ENCODE measurements around the gene RNF215.
A peak's percentile ranks its signal among the peaks of the same experiment; 100 is the strongest.
"Not testable (repeated sequence)": the region's sequence is repeated elsewhere in the genome, so short reads cannot be mapped to it uniquely, and the experiment has no call there.

RNF215 gene

DNA sequence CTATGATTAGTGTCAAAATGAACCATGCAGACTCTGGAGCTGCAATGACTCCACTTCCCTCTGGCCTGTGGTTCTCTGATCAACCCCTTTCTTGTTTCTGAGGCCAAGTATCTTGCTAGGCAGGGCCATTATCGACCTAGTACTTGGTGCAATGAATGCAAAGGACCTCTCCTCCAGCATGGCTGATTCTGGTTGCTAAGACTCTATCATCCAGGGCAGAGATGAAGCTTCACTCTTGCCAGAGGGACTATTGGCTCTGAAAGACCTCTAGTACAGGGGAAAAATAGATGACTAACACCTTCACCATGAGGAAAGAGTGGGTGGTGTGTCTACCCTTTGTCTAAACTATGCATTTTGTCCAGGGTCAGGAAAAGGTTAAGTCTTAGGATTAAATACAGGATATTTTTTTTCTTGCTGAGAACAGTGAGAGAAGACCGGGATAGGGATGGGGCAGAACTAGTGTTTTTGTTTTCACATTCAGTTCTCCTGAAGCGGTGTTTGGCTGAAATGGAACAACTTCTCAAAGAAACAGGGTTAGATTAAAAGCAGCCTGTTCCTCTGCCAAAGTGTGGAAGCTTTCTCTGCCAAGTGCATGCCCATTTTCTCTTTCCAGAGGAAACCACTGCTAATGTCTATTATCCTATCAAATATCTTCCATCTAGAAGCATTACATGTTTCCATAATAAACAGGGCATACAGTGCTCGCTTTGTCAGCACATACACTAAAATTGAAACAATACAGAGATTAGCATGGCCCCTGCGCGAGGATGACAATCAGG, 33.3 kb upstream of the RNF215 start:
- no peak for DNase-seq

DNA sequence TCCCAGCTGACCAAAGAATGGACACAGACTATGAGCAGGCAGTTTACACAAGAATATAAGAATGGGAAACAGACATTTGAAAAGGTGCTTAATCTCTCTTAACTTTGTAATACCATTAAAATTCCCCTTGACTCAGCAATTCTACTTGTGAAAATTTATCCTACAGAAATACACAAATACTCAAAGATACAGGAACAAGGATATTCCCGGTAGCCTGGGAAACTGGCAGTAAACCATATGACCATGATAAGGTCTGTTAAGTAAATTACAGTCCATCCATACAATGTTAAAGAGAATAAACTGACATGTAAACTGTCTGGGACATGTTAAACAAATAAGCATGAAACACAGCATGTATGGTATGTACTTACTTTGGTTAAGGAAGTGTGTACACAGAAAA, 29.6 kb upstream of the RNF215 start:
- DNase-seq: no peak

DNA sequence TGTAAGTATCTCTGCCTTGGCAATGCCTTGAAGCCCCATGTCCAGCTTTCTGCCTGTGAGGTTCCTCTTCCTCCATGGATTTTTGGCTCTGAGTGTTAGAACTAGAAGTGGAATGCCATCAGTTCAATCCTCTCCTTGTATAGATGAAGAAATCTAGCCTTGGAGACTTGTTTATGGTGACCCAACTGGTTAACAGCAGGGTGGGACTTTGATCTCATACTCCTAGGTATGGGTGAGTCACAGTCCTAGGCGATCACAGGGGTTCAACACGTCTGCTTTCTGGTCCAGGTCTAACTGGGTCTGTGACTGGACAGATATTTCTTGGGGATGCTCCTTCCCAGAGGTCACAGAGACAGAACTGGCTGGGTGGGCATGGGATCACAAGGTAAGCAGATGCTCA, 29.2 kb upstream of the RNF215 start:
- no peak for DNase-seq

DNA sequence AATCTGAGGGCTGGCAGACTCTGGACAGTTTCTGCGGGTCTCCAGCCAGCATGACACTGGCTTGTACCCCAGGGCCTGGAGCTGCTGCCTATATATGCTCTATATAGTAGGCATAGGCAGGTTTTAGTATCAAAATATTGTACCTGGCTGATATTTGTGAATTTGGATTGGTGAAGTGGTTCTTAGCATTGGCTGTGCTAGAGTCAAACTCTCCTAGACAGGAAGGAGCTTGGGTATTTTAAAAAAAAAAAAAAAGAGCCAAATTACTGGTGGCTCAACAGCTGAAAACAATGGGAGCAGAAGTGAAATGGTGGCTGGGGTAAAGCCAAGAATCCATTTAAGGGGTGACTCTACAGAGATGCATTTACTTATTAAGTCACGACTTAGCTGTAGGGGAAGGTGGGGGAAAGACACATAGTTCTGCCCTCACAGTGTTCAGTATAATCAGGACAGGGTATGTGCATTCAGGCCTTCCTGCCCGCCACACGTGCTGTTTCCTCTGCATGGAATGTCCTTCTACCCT, 27.4 kb upstream of the RNF215 start:
- no peak for DNase-seq

DNA sequence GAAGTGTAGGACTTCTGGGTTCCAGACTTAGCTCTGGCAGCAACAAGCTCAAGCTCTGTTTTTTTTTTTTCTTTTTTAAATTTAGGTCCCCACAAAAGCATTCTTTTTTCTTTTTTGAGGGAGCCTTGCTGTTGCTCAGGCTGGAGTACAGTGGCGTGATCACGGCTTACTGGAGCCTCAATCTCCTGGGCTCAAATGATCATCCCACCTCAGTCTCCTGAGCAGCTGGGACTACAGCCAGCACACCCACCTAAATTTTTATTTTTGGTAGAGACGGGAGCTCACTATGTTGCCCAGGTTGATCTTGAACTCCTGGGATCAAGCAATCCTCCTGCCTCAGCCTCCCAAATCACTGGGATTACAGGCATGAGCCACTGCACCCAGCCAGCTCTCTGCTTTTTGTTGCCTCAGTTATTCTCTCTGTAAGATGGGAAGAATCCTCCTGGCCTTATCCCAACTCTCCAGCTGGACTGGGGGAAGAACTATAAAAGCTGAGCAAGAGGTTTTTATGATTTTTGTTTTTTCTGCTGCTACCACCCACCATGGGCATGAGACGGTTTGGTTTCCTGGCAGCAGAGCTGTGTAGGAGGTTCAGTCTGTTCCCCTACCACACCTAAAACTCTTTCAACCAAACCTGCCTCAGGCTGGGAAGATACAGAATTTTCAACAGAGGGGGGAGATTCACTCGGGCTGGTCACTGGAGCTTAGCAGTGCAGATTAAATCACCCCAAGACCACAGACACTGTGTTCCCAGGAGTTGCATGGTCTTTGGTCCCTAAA, 26.7 kb upstream of the RNF215 start:
- DNase-seq: no peak

DNA sequence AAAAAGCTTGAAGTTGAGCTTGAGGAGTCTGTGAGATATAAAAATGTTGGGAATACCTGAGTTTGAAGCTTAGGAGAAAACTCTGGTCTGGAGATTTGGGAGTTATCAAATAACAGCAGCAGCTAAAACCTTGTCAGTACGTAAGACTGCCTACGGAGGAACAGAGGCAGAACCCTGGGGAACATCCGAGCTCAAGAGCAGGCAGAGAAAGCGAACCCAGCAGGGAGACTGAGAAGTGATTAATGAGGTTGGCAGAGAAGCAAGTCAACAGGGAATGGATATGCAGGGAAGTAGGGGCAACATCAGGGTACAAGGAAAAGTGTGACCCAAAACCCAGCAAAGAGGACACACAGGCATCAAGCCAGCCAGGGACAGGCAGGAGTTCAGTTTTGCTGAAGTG, 25.8 kb upstream of the RNF215 start:
- DNase-seq: no peak

DNA sequence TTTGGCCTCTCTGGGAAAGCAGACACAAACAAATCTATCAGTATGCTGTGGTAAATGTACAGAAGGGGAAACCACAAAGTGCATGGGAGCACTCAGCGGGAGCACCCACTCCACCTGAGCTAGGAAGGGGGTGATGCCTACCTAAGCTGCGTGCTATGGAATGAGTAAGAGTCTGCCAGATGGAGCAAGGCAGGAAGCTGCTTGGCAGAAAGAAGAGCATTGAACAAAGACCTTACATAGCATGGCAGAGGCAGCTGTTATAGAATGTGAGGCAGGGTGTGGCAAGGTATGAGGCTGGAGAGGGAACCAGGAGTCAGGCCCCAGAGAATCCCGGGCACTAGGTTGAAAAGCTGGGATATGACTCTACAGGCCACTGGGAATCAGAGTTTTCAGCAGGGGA, 24.6 kb upstream of the RNF215 start:
- no peak for DNase-seq

DNA sequence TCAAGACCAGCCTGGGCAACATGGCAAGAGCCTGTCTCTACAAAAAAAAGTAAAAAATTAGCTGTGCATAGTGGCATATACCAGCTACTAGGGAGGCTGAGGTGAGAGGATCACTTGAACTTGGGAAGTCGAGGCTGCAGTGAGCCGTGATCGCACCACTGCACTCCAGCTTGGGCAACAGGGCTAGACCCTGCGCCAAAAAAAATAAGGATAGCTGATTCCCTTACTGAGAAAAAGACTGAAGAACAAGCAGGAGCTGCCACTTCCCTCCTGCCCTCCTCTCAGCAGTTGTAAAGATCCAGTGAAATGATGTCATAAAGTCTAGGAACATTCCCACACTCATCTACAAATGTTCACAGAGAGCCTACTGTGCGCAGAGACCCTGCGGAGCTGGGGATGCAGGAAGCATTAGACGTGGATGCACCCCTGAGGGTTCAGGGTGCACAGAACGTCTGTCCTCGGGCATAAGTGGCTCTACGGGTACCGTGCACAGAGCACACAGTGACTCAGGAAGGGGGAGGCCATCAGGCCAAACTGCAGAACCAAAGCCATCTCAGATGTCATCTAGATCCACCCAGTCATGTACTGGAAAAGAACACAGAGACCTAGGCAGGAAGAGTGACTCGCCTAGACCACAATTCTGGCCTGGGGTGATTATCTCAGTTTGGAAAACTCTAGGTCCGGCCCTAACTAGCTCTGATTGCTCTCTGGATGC, 21.3 kb upstream of the RNF215 start:
- no peak for DNase-seq

DNA sequence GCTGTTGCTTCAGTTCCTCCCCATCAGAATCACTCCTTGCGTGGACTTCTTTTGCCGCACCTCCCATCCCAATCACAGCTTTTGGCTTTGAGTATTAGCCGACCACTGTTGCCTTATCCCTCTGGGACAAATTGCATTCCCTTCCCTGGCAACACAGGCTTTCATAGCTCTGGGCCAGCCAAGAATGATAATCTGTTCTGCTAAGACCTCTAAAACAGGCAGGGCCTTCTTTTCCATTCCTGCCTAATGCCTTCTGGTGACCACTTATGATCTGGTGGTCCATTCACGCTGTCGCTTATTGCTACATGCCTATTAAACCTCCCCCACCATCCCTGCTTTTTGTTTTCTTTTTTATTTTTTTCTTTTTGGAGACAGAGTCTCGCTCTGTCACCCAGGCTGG, 19.2 kb upstream of the RNF215 start:
- DNase-seq: no peak

DNA sequence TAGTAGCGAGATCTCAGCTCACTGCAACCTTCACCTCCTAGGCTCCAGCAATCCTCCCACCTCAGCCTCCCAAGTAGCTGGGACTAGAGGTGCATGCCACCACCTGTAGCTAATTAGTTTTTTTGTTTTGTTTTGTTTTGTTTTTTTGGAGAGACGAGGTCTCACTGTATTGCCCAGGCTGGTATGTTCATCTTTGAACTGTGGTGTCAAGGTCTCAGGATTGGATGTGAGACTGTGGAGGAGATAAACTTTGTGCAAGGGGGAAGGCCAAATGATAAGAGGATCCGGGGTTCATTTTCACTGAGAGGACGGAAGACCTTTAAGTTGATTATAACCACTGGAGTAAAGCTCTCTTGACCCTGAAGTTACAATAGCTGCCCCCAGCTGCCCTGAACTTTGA, 18.5 kb upstream of the RNF215 start:
- no peak for DNase-seq

DNA sequence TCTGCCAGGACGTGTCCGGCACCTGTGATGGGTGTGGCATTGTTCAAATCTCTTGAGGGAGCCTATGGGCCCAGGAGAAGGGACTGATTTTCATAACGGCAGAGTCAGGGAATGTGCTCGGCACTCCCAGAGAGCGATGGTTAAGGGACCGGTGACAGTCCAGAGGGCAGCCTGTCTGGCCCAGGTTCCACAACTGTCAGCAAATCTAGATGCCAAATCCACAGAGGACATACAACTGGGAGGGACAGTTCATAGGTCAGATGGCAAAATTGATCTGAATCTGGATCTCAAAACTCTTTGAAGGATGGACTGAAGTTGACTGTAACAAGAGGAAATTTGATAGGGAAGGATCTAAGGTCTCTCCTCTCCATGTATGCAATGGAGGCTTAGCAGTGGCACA, 17.1 kb upstream of the RNF215 start:
- DNase-seq: no peak

DNA sequence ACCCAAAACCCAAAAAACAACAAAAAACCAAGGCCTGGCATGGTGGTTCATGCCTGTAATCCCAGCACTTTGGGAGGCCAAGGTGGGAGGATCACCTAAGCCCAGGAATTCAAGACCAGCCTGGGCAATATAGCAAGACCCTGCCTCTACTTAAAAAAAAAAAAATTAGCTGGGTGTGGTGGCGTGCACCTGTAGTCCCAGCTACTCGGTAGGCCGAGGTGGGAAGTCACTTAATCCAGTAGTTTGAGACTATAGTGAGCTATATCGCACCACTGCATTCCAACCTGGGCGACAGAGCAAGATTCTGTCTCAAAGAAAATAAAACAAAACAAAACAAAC, 15.5 kb upstream of the RNF215 start:
- DNase-seq: not testable (repeated sequence)

DNA sequence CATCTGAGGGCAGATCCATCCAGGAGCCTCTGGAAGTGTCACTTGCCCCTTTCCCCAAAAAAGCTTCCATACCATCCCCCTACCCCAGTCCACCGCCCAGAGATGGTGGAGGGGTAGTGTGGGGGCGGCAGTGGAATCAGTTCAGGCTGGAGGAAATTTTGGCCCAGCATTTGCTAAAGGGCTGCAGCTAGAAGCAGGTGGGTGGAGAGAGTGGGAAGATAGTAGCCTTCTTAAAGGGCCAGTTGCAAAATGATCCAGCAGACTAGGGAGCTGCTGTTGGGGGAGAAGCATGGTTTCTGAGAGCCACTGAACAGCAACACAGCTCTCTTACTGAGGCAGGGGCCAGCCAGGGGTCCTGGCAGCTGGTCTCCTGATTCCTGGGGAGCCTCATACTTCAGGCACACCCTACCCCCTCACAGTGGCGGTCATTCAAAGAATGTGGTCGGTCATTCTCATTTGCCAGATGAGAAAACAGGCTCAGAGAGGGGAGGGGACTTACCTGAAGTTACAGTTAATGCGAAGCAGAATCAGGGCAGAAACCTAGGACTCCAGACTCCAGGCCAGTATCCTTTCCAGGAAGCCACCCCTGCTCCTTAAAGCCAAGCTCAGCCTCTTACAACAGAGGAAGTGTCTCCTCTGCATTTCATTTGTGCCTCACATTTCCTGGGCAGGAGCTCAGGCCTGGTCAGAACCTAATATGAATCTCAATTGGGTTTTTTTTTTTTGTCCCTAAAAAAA, 15.0 kb upstream of the RNF215 start:
- DNase-seq: no peak

DNA sequence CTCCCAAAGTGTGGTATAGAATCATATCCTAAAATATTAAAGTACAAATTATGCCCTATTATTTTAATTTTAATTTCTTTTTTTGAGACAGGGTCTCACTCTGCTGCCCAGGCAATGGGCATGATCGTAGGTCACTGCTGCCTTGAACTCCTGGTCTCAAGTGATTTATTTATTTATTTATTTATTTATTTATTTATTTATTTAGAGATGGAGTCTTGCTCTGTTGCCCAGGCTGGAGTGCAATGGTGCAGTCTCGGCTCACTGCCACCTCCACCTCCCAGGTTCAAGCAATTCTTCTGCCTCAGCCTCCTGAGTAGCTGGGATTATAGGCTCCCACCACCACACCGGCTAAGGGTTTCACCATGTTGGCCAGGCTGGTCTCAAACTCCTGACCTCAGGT, 13.8 kb upstream of the RNF215 start:
- DNase-seq: not testable (repeated sequence)

DNA sequence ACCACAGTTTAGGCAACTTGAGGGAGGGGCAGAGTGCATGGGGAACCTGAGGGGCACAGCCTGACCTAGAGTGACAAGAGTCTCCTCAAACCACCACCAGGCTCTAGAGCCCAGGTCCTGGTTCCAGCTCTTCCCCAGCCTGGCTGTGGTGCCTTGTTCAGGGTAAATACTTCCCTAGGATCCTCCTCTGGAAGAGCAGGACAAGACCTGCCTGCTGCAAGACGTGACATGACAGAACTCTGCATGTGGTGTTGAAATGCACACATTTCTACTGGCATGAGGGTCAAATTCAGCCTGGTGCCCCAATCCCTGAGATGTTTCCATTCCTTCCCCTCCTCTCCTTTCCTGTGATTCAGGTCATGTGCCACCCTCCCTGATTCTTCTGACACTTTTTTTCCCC, 12.9 kb upstream of the RNF215 start:
- DNase-seq: no peak

DNA sequence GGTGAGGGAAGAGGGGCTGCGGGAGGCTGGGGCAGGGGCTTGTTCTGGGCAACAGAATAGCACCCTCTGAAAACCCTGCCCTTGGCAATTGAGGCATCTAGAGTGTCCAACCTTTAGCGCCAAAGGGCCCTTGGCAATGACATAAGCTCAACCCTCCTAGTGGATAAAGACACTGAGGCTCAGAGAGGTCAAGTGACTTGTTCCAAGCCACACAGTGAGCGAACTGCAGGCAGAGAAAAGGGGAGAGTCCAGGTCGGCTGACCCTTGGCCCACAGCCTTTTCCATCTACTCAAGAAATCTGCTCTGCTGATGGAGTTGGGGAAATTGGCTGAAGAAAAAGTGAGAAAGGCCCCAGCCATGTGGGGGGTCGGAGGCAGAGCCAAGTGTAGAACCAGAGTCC, 12.5 kb upstream of the RNF215 start:
- DNase-seq: no peak

DNA sequence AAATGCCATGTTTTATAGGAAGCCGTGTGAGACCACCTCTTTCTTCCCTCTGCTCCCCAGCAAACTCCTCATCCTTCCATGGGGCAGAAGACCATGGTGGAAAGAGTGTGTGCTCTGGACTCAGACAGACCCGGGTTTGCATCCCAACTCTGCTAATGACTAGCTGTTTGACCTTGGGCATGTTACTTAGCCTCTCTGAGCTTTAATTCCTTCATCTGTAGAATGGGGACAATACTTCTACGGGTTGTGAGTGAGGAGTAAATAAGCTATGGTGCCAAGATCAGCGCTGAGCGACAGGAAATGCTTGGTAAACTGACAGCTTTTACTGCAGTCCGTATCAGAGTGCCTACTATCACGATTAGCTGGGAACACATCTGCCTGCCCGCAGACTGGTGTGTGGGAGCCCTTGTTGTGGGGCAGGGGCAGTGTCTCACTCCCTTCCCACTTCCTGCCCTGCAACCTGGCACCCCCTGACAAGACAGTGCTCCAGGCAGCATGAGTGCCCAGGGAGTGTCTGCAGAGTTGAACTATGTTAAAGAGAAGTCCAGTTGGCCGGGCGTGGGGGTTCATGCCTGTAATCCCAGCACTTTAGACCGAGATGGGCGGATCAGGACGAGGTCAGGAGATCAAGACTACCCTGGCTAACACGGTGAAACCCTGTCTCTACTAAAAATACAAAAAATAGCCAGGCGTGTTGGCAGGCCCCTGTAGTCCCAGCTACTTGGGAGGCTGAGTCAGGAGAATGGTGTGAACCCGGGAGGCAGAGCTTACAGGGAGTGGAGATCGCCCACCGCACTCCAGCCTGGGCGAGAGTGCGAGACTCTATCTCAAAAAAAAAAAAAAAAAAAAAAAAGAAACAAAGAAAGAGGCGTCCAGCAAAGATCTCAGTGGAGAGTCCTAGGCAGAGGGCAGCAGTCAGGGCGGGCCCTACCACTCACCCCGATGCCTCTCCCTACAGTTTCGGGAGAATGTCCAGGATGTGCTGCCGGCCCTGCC, 11.8 kb upstream of the RNF215 start:
- no peak for DNase-seq

DNA sequence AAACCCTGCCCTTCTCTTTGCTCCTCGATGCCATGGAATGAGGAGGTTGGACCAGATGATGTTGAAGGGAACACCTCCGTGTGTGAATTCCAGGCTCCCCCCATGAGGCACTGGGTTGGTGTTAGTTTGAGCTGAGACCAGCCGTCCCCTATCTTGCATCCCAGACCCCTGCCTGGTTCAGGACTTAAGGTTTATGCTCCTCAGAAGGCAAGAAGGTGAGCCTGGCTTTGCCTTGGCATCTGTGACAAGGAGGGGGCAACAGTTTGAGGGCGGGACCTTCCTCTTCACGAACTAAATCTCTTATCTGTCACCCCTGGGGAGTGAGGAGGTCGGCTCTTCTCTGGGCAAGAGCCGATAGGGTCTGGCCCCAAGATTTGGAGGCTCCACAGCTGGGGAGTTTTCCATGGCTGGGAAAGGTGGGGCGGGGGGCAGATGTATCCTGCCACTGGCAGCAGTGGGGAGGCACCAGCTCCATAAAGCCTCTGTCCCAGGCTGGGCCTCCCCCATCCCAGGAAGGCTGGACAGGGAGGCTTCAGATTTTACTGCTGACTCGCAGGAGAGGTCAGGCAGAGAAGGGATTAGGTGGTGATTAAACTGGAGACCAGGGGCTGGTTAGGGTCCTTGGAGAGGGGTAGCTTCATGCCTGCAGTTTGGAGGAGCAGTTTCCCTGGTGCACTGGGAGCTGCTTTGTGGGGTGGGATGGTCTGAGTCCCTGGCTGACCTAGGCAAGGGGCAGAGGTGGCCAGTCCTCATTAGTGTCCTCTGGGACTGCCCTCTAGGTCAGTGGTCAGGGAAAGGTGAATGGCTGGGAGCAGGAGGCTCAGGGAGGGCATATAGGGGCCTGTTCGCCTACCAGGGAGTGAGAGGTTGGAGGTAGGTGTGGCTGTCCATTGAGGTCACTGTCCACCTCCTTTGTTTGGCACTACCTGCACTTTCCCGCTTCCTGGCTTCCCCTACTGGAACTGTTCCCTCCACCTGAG, 10.7 kb upstream of the RNF215 start:
- DNase-seq: no peak

DNA sequence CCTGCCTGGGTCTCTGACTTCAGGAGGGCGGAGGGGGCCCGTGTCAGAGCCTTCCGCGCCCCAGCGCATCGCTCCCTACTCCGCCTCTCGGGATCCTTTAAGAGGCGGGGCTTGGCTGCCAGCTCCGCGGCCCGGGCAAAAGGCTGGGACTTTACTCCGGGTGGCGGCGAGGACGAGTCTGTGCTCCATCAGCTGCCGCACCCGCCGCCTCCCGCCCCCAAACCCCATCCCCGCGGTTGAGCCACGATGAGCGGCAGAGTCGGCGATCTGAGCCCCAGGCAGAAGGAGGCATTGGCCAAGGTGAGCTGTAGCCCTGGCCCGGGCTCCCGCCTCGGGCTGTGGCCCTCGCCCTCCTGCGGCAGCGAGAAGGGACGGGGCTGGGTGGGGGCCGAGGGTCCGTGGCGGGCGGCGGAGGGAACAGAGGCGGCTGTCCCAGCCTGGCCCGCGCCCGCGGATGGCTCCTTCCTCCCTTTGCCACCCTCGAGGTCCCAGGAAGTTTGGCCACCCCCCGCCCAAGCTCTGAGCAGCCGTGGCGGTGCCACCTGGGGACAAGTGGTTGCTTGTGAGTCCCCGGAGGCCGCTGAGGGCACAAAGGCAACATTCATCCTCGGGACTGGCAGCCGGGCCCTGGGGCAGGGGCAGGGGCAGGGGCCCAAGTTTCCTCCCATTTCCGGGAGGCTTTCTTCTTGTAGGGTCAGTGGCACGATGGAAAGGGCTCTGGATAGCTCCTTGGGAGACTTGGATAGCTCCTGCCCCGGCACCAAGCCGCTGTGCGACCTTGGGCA, 9.9 kb upstream of the RNF215 start, which contains the start of gene SEC14L2:
Gene SEC14L2, plus strand, starts transcription at position 148 of the 785 bp plus-strand sequence. Its CDS starts 99 bp downstream, at position 247.
- DNase-seq: peak; percentile 46 to 61

All from SHP77 (cell line).